Mesenchymal stem cell (in vitro differentiated cells and primary cell): ENCODE data around the gene KCNK10.

Experiments
- DNase-seq: peaks from one replicate; pipeline ENCODE4 v3.0.0-alpha.2; 2013
- H2AFZ ChIP-seq: one replicate; pipeline ENCODE4 v1.6.1; 2013; ENCODE audit warnings: low read depth, mild to moderate bottlenecking, control low read depth, inconsistent platforms, low read length, moderate library complexity
- H2AK5ac ChIP-seq: 2 replicates; pipeline ENCODE4 v1.6.1; 2013; ENCODE audit warnings: low read length, moderate library complexity, mild to moderate bottlenecking, inconsistent platforms; ENCODE audit not compliant: severe bottlenecking
- H2BK120ac ChIP-seq: one replicate; pipeline ENCODE4 v1.6.1; 2013; ENCODE audit warnings: low read depth, mild to moderate bottlenecking, inconsistent platforms, low read length, moderate library complexity
- H2BK12ac ChIP-seq, 2 experiments: one replicate each; pipeline ENCODE4 v1.6.1; 2013; ENCODE audit warnings: inconsistent platforms in 2 of 2, low read length in 2 of 2, mild to moderate bottlenecking in 2 of 2, moderate library complexity in 2 of 2, control low read depth in 1 of 2
- H2BK15ac ChIP-seq: one replicate; pipeline ENCODE4 v1.6.1; 2013; ENCODE audit warnings: mild to moderate bottlenecking, low read depth, inconsistent platforms; ENCODE audit not compliant: poor library complexity, severe bottlenecking
- H2BK5ac ChIP-seq: 2 replicates; pipeline ENCODE4 v1.6.1; 2013; ENCODE audit warnings: low read depth, mild to moderate bottlenecking, low read length, control low read depth, inconsistent platforms; ENCODE audit not compliant: poor library complexity, severe bottlenecking
- H3K14ac ChIP-seq, 2 experiments: one replicate each; pipeline ENCODE4 v1.6.1; 2013; ENCODE audit warnings: inconsistent platforms in 2 of 2, low read length in 2 of 2, control low read depth in 1 of 2, mild to moderate bottlenecking in 1 of 2, moderate library complexity in 1 of 2
- H3K18ac ChIP-seq, 2 experiments: one replicate each; pipeline ENCODE4 v1.6.1; 2013; ENCODE audit warnings: inconsistent platforms in 2 of 2, low read length in 2 of 2, control low read depth in 1 of 2, low read depth in 1 of 2, mild to moderate bottlenecking in 1 of 2
- H3K23ac ChIP-seq, 2 experiments: one replicate each; pipeline ENCODE4 v1.6.1; 2013; ENCODE audit warnings: inconsistent platforms in 2 of 2, low read length in 2 of 2, mild to moderate bottlenecking in 2 of 2, moderate library complexity in 2 of 2, control low read depth in 1 of 2
- H3K27ac ChIP-seq: 2 replicates; pipeline ENCODE4 v1.5.1; 2013; ENCODE audit warnings: mild to moderate bottlenecking, moderate library complexity, low read length, control low read depth, inconsistent platforms; ENCODE audit not compliant: poor library complexity, severe bottlenecking
- H3K27me3 ChIP-seq, 2 experiments: 2 replicates each; pipeline versions ENCODE4 v1.6.1 to v1.7.0; 2013; ENCODE audit warnings: low read length in 2 of 2, mild to moderate bottlenecking in 2 of 2, moderate library complexity in 2 of 2, control low read depth in 1 of 2, inconsistent platforms in 1 of 2; ENCODE audit not compliant: control insufficient read depth in 1 of 2, insufficient read depth in 1 of 2
- H3K36me3 ChIP-seq, 2 experiments: 2 replicates each; pipeline versions ENCODE4 v1.6.1 to v1.7.0; 2013; ENCODE audit warnings: low read length in 2 of 2, control low read depth in 1 of 2, inconsistent platforms in 1 of 2, low read depth in 1 of 2, mild to moderate bottlenecking in 1 of 2; ENCODE audit not compliant: insufficient read depth in 2 of 2, control insufficient read depth in 1 of 2
- H3K4ac ChIP-seq, 2 experiments: one replicate each; pipeline ENCODE4 v1.6.1; 2013; ENCODE audit warnings: inconsistent platforms in 2 of 2, low read length in 2 of 2, mild to moderate bottlenecking in 2 of 2, moderate library complexity in 2 of 2, control low read depth in 1 of 2, low read depth in 1 of 2
- H3K4me1 ChIP-seq: 2 replicates; pipeline ENCODE4 v1.6.1; 2013; ENCODE audit warnings: low read depth, low read length, control low read depth; ENCODE audit not compliant: control insufficient read depth, insufficient read depth
- H3K4me2 ChIP-seq: 2 replicates; pipeline ENCODE4 v1.6.1; 2013; ENCODE audit warnings: low read length, mild to moderate bottlenecking, inconsistent platforms; ENCODE audit not compliant: poor library complexity, severe bottlenecking
- H3K4me3 ChIP-seq, 2 experiments: 2 replicates each; pipeline versions ENCODE4 v1.5.1 to v1.7.0; 2013; ENCODE audit warnings: low read length in 2 of 2, mild to moderate bottlenecking in 2 of 2, control low read depth in 1 of 2, low read depth in 1 of 2; ENCODE audit not compliant: insufficient read depth in 1 of 2
- H3K79me1 ChIP-seq: replicated peaks from 2 replicates; pipeline ENCODE4 v1.6.1; 2013; ENCODE audit warnings: mild to moderate bottlenecking, control low read depth, low read length, inconsistent platforms; ENCODE audit not compliant: poor library complexity, severe bottlenecking
- H3K9ac ChIP-seq: 2 replicates; pipeline ENCODE4 v1.7.0; 2013; ENCODE audit warnings: mild to moderate bottlenecking, low read length, moderate library complexity
- H3K9me3 ChIP-seq: 2 replicates; pipeline ENCODE4 v1.7.0; 2013; ENCODE audit warnings: mild to moderate bottlenecking, low read length; ENCODE audit not compliant: control insufficient read depth
- H4K8ac ChIP-seq: one replicate; pipeline ENCODE4 v1.6.1; 2013; ENCODE audit warnings: inconsistent platforms, mild to moderate bottlenecking, low read length, moderate library complexity
- H4K91ac ChIP-seq: one replicate; pipeline ENCODE4 v1.6.1; 2013; ENCODE audit warnings: mild to moderate bottlenecking, low read length, inconsistent platforms
- WGBS: methylation state at CpG from one replicate; pipeline ENCODE4 v1.1.7; 2013; ENCODE audit warnings: mixed read lengths; 5-methylcytosine and 5-hydroxymethylcytosine counted together

Gene KCNK10

DNA sequence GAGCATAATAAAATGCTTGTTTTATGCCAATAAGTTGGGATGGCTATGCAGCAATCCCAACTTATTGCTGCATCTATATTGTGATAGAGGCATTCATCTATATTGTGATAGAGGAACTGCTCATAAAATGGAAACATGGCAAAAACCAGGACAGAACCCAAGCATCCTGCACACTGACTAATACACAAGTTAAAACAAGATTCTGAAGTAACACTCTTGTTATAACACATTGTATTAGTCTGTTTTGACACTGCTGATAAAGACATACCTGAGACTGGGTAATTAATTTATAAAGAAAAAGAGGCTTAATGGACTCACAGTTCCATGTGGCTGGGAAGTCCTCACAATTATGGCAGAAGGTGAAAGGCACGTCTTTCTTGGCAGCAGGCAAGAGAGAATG, 36.8 kb downstream of the KCNK10 start:
- H3K18ac ChIP-seq, result no peak overlapping the region
- H4K91ac ChIP-seq, result no peak overlapping the region
- no peak overlapping the region for H2BK15ac ChIP-seq
- H4K8ac ChIP-seq, result no peak overlapping the region
- H3K14ac ChIP-seq, result no peak overlapping the region
- H3K4me3 ChIP-seq, result no peak overlapping the region
- H2BK5ac ChIP-seq, result no peak overlapping the region
- no peak for DNase-seq
- H2AFZ ChIP-seq, result no peak overlapping the region
- H2BK12ac ChIP-seq, result no peak overlapping the region
- 63% methylated on average over 1 of the region's 1 CpG for WGBS
- no peak overlapping the region for H2BK120ac ChIP-seq
- no peaks in the 10 kb centered on the region for H3K9me3 ChIP-seq
- no peak overlapping the region for H3K4ac ChIP-seq
- no peak overlapping the region for H2AK5ac ChIP-seq
- no peaks in the 10 kb centered on the region for H3K27me3 ChIP-seq
- no peaks in the 10 kb centered on the region for H3K79me1 ChIP-seq
- no peak overlapping the region for H3K9ac ChIP-seq
- H3K36me3 ChIP-seq, result no peaks in the 10 kb centered on the region
- H3K27ac ChIP-seq, result no peak overlapping the region
- no peaks in the 10 kb centered on the region for H3K4me1 ChIP-seq
- no peak overlapping the region for H3K4me2 ChIP-seq
- no peak overlapping the region for H3K23ac ChIP-seq

GRCh38 chr14:88281447-88281846, 41.6 kb downstream of the KCNK10 start:
- Histone ChIP-seq H3K23ac (no peak overlapping the region), H2BK12ac (no peak overlapping the region), H3K4me1 (no peaks in the 10 kb centered on the region), H2BK5ac (no peak overlapping the region), H3K14ac (no peak overlapping the region), H4K8ac (no peak overlapping the region), H2AFZ (no peak overlapping the region), H3K4me3 (no peak overlapping the region), H3K27me3 (no peaks in the 10 kb centered on the region), H2BK120ac (no peak overlapping the region), H3K36me3 (no peaks in the 10 kb centered on the region), H3K18ac (no peak overlapping the region), H3K9me3 (no peaks in the 10 kb centered on the region), H3K4ac (no peak overlapping the region), H3K4me2 (no peak overlapping the region), H2AK5ac (no peak overlapping the region), H3K27ac (no peak overlapping the region), H3K79me1 (no peaks in the 10 kb centered on the region), H2BK15ac (no peak overlapping the region), H3K9ac (no peak overlapping the region), H4K91ac (no peak overlapping the region)
- no peak for DNase-seq
- WGBS, result 84% methylated on average over 2 of the region's 3 CpGs

DNA sequence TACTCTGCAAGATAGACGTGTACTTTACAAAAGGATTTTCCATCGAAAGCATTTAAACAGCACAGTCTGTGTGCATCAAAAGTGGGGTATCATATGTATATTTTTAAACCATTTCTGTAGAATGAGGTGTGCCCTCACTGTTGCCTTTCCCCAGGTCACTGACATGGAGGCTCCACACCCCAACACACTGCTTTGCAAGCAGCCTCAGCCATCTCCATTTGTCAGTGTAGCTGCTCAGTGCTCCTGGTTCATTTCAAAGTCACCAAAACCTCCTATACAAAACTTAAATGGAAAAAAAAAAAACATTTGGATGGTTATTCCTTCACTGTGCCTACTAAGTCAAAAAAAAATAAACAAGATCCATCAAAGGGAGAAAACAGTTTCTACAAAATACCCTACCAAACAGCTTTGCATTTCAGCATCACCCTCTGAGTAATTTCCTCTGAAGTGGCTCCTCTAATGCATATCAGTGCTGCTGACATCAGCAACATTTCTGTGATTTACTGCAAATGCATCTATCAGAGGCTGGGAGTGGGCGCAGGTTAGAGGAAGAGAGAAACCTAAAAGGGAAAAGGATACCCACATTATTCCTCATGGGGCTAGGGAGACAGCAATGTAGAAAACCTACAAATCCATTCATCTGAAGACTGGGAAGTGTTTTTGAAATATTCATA, 46.0 kb downstream of the KCNK10 start:
- no peak overlapping the region for H3K4me2 ChIP-seq
- H2BK12ac ChIP-seq, result no peak overlapping the region
- H3K79me1 ChIP-seq, result no peaks in the 10 kb centered on the region
- 59% methylated on average over 3 of the region's 3 CpGs for WGBS
- H2BK5ac ChIP-seq, result no peak overlapping the region
- H3K27ac ChIP-seq, result no peak overlapping the region
- H2BK15ac ChIP-seq, result no peak overlapping the region
- H3K4me3 ChIP-seq, result no peak overlapping the region
- H2BK120ac ChIP-seq, result no peak overlapping the region
- H3K9ac ChIP-seq, result no peak overlapping the region
- DNase-seq, result no peak
- H2AK5ac ChIP-seq, result no peak overlapping the region
- H2AFZ ChIP-seq, result no peak overlapping the region
- H3K4ac ChIP-seq, result no peak overlapping the region
- no peak overlapping the region for H3K14ac ChIP-seq
- no peaks in the 10 kb centered on the region for H3K4me1 ChIP-seq
- no peaks in the 10 kb centered on the region for H3K9me3 ChIP-seq
- H4K91ac ChIP-seq, result no peak overlapping the region
- no peak overlapping the region for H3K18ac ChIP-seq
- no peaks in the 10 kb centered on the region for H3K36me3 ChIP-seq
- peaks cover 0 to 8% of the 10 kb centered on the region in 2 experiments for H3K27me3 ChIP-seq
- no peak overlapping the region for H3K23ac ChIP-seq
- no peak overlapping the region for H4K8ac ChIP-seq

DNA sequence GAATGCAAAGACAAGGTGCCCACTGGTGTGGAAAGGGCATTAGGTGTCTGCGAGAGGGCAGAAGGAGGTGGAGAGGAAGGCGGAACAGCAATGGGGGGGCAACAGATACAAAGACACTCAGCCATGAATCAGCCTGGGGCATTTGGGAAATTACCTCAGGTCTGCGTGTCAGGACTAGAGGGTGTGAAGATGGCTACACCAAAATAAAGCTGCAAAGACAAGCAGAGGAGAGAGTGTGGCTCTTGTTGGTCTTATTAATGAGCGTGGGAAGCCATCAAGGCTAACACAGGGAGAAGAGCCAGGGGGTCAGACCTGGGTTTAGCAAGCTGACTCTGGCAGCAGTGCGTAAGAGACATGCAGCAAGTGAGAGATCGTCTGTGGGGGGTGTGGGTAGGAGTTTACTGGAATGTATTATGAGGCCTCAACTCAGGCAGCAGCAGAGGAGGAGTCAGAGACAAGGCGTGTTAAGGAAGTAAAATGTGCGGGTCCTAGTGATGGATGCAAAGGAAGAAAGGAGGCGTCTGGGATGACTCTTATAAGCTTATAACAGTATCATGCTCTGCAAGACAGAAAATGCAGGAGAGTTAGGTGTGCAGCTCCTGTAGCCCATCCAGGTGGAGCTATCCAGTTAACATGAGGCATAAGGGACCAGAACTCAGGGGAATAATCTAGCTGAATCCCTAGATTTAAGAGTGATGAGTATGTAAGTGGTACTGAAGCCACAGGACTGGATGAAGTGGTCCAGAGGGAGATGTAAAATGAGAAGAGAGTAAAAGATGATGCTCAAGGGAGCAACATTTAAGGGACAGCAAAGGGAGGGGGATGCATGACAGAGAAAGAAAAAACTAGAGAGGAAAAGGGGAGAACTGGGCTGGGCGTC, 50.4 kb downstream of the KCNK10 start:
- no peak overlapping the region for H3K18ac ChIP-seq
- no peak overlapping the region for H3K23ac ChIP-seq
- no peak overlapping the region for H3K4me2 ChIP-seq
- no peak overlapping the region for H2BK120ac ChIP-seq
- H2AFZ ChIP-seq, result no peak overlapping the region
- H3K27me3 ChIP-seq, result peaks cover 0 to 20% of the 10 kb centered on the region in 2 experiments
- H2BK12ac ChIP-seq, result no peak overlapping the region
- H3K4me3 ChIP-seq, result no peak overlapping the region
- WGBS, result 78% methylated on average over 10 of the region's 10 CpGs
- H3K79me1 ChIP-seq, result no peaks in the 10 kb centered on the region
- no peak overlapping the region for H2BK5ac ChIP-seq
- no peaks in the 10 kb centered on the region for H3K4me1 ChIP-seq
- no peak overlapping the region for H3K4ac ChIP-seq
- no peak overlapping the region for H4K91ac ChIP-seq
- H3K14ac ChIP-seq, result no peak overlapping the region
- H2BK15ac ChIP-seq, result no peak overlapping the region
- no peaks in the 10 kb centered on the region for H3K36me3 ChIP-seq
- H2AK5ac ChIP-seq, result no peak overlapping the region
- no peak overlapping the region for H3K9ac ChIP-seq
- no peak for DNase-seq
- H3K27ac ChIP-seq, result no peak overlapping the region
- H4K8ac ChIP-seq, result no peak overlapping the region
- no peaks in the 10 kb centered on the region for H3K9me3 ChIP-seq
